Progenitor cell of endocrine pancreas (in vitro differentiated cells): ENCODE measurements around the gene RHOD. TPM values are rescaled to one million over a fixed set of nuclear protein-coding genes. Genes with fewer than 3 reads are reported as not detected.

ENCODE experiments used
- DNase-seq: peaks from one replicate; pipeline ENCODE4 v3.0.0; 2021; ENCODE audit warnings: low spot score; ENCODE audit not compliant: unreplicated experiment
- H3K27ac Mint-ChIP-seq: 2 replicates; pipeline ENCODE4 v1.8.0; 2021; ENCODE audit warnings: mild to moderate bottlenecking, moderate library complexity, mixed read lengths
- H3K27me3 Mint-ChIP-seq: 2 replicates; pipeline ENCODE4 v1.8.0; 2021; ENCODE audit warnings: mixed read lengths
- H3K36me3 Mint-ChIP-seq: 2 replicates; pipeline ENCODE4 v1.8.0; 2022; ENCODE audit warnings: mixed read lengths; ENCODE audit not compliant: insufficient read depth
- H3K4me1 Mint-ChIP-seq: 2 replicates; pipeline ENCODE4 v1.8.0; 2021; ENCODE audit warnings: low read depth, mixed read lengths
- H3K4me3 Mint-ChIP-seq: 2 replicates; pipeline ENCODE4 v1.8.0; 2021; ENCODE audit warnings: low read depth, mild to moderate bottlenecking, moderate library complexity, mixed read lengths
- H3K9me3 Mint-ChIP-seq: 2 replicates; pipeline ENCODE4 v1.8.0; 2021; ENCODE audit warnings: low read depth, mixed read lengths
- total RNA-seq: library from RNA; stranded (reverse); gene quantifications from 2 replicates; pipeline ENCODE4 v1.2.1, GENCODE V29; 2021
- TF ChIP-seq, protein P1 (sequence below): fragments of 200-600 bp; sonication (generic); IDR thresholded peaks from one replicate; pipeline ENCODE4 v1.5.0; 2021; ENCODE audit warnings: antibody characterized with exemption, mild to moderate bottlenecking; ENCODE audit not compliant: unreplicated experiment

RHOD gene
- total RNA-seq, 1 donor from 2014 or later: 16.4 TPM

DNA sequence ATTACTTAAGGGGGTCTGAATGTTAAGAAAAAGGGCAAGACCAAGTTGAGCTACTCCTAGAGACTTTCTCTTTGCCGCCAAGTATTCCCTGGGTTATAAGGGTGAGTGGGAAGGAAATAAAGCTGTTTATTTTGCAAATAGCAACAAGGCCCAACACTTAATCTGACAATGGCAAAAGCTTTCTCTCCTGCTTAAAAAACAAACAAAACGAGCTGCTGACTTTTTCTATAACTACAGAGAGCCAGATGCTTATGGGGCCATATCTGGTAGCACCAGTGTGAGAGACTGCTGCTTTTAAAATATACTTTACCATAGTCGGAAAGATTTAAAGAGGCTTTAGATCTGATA lies 60.1 kb downstream of the RHOD start:
- peak overlapping the region; percentile 78 for H3K4me3 Mint-ChIP-seq

DNA sequence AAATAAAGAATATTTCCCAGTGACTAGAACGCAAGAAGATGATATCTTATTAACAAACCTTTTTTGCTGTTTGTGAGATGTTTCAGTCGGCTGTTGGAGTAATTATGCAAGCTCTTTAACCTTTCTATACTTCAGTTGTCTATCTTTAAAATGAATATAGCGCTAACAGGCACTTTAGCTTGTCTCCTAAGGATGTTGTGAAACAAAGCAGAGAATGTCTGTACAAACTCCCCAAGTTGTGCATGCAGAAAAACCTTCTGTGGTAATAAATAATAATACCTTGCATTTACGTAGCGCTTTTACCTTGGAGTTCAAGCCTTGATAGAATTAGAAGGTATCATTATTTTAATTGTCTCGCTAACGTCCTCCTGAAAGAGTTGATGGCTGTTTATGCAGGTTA lies 60.5 kb downstream of the RHOD start:
- H3K4me3 Mint-ChIP-seq: peak overlapping the region; percentile 78
- TF ChIP-seq, protein P1, sequence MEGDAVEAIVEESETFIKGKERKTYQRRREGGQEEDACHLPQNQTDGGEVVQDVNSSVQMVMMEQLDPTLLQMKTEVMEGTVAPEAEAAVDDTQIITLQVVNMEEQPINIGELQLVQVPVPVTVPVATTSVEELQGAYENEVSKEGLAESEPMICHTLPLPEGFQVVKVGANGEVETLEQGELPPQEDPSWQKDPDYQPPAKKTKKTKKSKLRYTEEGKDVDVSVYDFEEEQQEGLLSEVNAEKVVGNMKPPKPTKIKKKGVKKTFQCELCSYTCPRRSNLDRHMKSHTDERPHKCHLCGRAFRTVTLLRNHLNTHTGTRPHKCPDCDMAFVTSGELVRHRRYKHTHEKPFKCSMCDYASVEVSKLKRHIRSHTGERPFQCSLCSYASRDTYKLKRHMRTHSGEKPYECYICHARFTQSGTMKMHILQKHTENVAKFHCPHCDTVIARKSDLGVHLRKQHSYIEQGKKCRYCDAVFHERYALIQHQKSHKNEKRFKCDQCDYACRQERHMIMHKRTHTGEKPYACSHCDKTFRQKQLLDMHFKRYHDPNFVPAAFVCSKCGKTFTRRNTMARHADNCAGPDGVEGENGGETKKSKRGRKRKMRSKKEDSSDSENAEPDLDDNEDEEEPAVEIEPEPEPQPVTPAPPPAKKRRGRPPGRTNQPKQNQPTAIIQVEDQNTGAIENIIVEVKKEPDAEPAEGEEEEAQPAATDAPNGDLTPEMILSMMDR: no peak
- H3K27me3 Mint-ChIP-seq: no peaks in the 10 kb centered on the region
- no peaks in the 10 kb centered on the region for H3K9me3 Mint-ChIP-seq
- no peak for DNase-seq
- peaks cover 19% of the 10 kb centered on the region for H3K4me1 Mint-ChIP-seq
- no peaks in the 10 kb centered on the region for H3K36me3 Mint-ChIP-seq
- peak overlapping the region; percentile 94 for H3K27ac Mint-ChIP-seq

More for the DNA sequence above, 60.1 kb downstream of the RHOD start:
- H3K9me3 Mint-ChIP-seq: no peaks in the 10 kb centered on the region
- no peaks in the 10 kb centered on the region for H3K36me3 Mint-ChIP-seq
- H3K27ac Mint-ChIP-seq: peak overlapping the region; percentile 85
- H3K4me1 Mint-ChIP-seq: peaks cover 16% of the 10 kb centered on the region
- no peaks in the 10 kb centered on the region for H3K27me3 Mint-ChIP-seq
- no peak for DNase-seq
- TF ChIP-seq, protein P1: no peak

DNA sequence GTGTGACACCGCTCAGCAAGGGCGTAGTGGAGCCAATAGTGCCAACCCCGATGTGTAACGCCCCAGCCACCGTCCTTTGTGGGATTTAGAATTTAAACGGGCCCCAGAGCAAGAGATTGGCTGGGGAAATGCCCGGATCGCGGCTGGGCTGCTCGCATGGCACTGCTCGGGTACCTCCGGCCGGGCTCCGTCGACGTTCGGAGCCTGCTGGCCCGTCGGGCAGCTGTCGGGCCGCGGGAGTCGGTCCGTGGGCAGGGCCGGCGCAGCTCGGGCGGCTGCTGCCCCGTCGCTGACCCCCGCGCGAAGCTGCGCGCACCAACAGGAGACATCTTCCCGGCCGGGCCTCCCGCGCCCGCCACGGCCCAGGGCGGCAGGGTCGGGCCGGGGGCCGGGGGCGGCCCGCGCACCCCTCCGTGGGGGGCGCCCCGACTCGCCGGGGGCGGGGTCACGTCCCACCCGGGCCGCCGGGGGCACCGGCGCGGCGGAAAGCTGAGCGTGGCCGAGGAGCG lies 61.1 kb downstream of the RHOD start:
- no peaks in the 10 kb centered on the region for H3K9me3 Mint-ChIP-seq
- H3K4me3 Mint-ChIP-seq: peak overlapping the region; percentile 78
- peaks cover 19% of the 10 kb centered on the region for H3K4me1 Mint-ChIP-seq
- TF ChIP-seq, protein P1: no peak
- no peaks in the 10 kb centered on the region for H3K27me3 Mint-ChIP-seq
- DNase-seq: peak; percentile 37
- H3K36me3 Mint-ChIP-seq: no peaks in the 10 kb centered on the region
- peak overlapping the region; percentile 94 for H3K27ac Mint-ChIP-seq

DNA sequence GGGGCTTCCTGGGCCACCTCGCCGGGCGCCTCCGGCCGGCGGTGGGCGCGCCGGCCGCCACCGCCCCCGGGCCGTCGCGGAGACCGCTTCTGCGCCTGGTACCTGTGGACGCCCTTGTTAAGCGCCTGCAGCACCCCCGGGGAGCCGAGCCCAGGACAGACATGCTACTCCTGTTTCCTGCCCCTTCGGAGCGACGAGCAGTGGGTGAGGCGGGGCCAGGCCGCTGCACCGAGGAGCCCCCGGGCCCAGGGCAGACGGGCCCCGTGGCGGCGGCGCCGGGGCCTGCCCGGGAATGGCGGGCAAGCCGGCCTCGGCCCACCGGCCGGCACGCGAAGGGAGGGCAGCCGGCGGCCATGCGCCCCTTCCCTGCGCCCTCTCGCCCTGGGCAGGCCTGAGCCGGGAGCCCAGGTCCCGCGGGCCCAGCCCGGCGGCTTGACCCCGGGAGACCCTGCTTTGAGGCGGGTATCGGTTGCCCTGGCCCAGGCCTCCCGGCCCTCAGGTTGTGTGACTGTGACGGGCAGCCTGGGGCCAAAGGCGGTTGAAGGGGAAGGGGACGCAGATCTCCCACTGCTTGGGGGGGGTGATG lies 61.6 kb downstream of the RHOD start:
- H3K4me1 Mint-ChIP-seq: peaks cover 19% of the 10 kb centered on the region
- no peak overlapping the region for H3K27ac Mint-ChIP-seq
- H3K9me3 Mint-ChIP-seq: no peaks in the 10 kb centered on the region
- TF ChIP-seq, protein P1: no peak
- peak overlapping the region; percentile 71 for H3K4me3 Mint-ChIP-seq
- H3K27me3 Mint-ChIP-seq: no peaks in the 10 kb centered on the region
- no peaks in the 10 kb centered on the region for H3K36me3 Mint-ChIP-seq
- DNase-seq: no peak

DNA sequence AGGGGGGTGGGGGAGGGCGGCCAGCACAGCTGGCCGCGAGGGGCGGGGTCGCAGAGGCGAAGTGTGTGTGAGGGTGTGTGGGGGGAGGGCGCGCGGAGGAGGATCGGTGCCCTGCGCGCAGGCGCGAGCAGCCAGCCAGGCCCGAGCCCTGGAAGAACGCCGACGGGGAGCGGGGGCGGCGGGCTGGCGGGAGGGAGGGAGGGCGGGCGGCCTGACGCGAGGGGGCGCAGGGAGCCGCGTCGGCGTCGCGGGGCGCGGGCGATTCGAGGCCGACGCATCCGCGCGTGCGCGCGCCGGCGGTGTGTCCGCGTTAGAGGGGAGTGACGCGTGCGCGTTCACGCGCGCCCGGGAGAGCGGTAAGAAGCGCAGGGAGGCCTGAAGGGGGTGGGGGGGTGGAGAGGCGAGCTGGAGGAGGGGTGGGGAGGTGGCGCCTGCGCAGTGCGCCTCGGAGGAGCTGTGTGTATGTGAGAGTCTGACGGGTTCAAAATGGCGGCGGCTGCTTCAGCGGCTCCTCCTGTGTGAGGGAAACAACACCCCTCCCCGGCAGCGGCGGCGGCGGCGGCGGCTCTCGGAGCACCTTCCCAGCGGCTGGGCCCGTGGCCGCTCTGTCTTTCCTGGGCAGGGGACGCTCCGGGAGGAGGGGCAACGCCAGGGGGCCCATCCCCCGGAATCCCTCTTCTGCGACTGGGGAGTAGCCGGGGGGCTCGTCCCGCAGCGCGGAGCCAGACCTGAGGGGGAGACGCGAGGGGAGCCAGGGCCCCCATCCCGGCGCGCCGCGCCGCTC lies 62.3 kb downstream of the RHOD start, which contains the start of gene KDM2A:
KDM2A (plus strand) TSS at position 463 of the 784 bp plus-strand sequence. CDS start 2,054 bp downstream, outside the sequence.
- TF ChIP-seq, protein P1: peak; percentile 50

More for the DNA sequence above, 62.3 kb downstream of the RHOD start, which contains the start of gene KDM2A:
- H3K27ac Mint-ChIP-seq: peak within 1 kb of the TSS; percentile 98
- H3K4me3 Mint-ChIP-seq: peak within 1 kb of the TSS; percentile 91
- no peaks in the 10 kb centered on the region for H3K27me3 Mint-ChIP-seq
- DNase-seq: peak; percentile 96
- no peaks in the 10 kb centered on the region for H3K9me3 Mint-ChIP-seq
- peaks cover 19% of the 10 kb centered on the region for H3K4me1 Mint-ChIP-seq
- H3K36me3 Mint-ChIP-seq: no peaks in the 10 kb centered on the region
